ENCODE measurements around the gene CSTPP1.

CSTPP1 gene

DNA sequence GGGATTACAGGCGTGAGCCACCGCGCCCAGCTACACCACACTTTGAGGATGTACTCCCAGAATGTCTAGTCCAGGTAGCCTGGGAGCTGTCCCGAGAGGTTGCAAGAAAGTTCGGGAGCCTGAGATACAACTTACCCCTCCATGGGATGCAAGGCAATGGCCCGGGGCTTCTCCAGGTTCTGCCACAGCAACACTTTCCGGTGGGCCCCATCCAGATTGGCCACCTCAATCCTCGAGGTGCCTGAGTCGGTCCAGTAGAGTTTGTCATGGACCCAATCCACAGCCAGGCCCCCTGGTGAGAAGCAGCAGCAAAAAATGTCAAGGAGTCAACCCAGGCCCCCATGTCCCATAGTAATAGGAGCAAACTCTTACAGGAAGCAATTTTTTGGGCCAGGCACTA, 43.7 kb upstream of the CSTPP1 start:
- no peak for DNase-seq (ENCODE audit: low read depth)
- TF ChIP-seq, protein P1, sequence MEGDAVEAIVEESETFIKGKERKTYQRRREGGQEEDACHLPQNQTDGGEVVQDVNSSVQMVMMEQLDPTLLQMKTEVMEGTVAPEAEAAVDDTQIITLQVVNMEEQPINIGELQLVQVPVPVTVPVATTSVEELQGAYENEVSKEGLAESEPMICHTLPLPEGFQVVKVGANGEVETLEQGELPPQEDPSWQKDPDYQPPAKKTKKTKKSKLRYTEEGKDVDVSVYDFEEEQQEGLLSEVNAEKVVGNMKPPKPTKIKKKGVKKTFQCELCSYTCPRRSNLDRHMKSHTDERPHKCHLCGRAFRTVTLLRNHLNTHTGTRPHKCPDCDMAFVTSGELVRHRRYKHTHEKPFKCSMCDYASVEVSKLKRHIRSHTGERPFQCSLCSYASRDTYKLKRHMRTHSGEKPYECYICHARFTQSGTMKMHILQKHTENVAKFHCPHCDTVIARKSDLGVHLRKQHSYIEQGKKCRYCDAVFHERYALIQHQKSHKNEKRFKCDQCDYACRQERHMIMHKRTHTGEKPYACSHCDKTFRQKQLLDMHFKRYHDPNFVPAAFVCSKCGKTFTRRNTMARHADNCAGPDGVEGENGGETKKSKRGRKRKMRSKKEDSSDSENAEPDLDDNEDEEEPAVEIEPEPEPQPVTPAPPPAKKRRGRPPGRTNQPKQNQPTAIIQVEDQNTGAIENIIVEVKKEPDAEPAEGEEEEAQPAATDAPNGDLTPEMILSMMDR (conservative IDR thresholded peaks at IDR 0.05; ENCODE audit: low read depth, low read length), result no peak
- H3K4me3 ChIP-seq (ENCODE audit: low read length), result no peak overlapping the region

DNA sequence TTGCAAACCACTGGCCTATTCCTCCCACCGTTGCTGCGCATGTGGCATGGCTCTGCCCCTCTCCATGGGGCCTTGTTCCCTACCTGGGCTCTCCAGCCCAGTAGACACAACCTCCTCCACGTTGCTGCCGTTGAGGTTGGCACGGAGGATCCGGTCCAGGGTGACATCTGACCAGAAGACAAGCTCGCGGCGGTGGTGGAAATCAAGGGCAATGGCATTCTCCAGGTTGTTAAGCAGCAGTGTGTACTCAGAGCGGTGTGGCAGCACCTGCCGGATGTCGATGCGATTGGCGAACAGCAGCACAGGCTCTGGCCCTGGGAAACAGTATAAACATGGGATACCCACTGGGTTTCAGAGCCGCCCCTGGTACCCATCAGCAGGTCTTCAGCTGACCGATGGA, 42.1 kb upstream of the CSTPP1 start:
- no peak for DNase-seq (ENCODE audit: low read depth)
- TF ChIP-seq, protein P1 (conservative IDR thresholded peaks at IDR 0.05; ENCODE audit: low read depth, low read length), result no peak
- no peak overlapping the region for H3K4me3 ChIP-seq (ENCODE audit: low read length)

DNA sequence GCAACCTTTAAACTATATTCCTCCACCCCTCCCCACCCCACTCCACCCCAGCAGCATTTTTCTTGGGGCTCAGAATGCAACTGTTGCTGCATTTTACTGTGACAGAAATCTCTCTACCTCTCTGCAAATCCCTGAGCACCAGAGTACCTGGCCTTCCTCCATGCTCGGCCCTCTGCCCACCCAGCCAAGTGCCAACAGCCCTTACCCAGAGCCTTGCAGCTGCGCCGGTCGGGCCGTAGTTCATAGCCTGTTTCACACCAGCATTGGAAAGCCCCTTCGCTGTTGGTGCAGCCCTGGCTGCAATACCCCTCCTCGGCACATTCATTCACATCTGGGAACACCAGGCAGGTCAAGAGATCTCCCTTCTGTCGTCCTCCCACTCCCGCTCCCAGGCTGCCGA, 41.6 kb upstream of the CSTPP1 start:
- H3K4me3 ChIP-seq (ENCODE audit: low read length), result no peak overlapping the region
- no peak for DNase-seq (ENCODE audit: low read depth)
- TF ChIP-seq, protein P1 (conservative IDR thresholded peaks at IDR 0.05; ENCODE audit: low read depth, low read length), result no peak

DNA sequence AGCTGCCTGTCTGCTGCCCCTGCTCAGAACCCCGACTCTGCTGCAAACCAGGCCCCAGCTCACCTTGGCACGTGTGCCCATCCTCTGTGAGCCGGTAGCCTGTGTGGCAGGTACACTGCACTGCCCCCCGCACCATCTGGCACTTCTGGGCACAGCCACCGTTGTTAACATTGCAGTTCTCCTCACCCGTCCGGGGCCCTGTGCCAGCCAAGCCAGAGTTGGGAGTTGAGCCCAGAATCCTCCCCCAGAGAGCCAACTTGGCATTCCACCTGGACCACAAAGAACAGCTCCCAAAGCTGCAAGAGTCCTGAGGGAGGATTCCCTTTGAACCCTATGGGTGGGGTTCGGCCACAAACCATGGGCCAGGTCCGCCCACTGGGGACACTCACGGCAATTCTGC, 40.7 kb upstream of the CSTPP1 start:
- DNase-seq (ENCODE audit: low read depth), result no peak
- TF ChIP-seq, protein P1 (conservative IDR thresholded peaks at IDR 0.05; ENCODE audit: low read depth, low read length), result no peak
- no peak overlapping the region for H3K4me3 ChIP-seq (ENCODE audit: low read length)

DNA sequence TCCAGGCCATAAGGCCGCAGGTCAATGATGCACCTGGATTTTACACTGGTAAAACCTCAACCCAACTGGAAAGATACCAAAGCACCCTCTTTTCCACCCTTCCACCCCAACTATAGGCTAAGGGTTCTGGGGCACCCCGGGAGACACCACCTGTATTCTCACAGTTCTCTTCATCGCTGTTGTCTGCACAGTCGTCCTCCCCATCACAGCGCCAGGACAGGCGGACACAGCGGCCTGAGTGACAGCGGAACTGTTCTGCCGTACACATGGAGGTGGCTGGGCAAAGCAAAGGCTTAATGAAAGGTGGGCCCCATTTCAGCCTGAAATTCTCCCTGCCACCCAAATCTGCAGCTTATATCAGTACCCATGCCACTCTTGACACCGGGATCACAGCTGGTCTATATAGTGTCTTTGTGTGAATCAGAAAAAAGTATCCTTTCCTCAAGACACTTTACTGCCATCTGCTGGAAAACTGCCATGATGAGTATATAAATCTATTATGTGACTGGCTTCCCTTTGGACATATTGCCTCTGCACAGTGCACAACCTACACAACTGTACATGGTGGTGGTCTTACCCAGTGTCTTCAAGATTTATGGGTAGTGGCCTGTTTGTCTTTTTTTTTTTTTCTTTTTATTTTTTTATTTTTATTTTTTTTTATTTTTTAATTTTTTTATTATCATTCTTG, 39.7 kb upstream of the CSTPP1 start:
- no peak overlapping the region for H3K4me3 ChIP-seq (ENCODE audit: low read length)
- DNase-seq (ENCODE audit: low read depth), result no peak
- TF ChIP-seq, protein P1 (conservative IDR thresholded peaks at IDR 0.05; ENCODE audit: low read depth, low read length), result peak; percentile 42

DNA sequence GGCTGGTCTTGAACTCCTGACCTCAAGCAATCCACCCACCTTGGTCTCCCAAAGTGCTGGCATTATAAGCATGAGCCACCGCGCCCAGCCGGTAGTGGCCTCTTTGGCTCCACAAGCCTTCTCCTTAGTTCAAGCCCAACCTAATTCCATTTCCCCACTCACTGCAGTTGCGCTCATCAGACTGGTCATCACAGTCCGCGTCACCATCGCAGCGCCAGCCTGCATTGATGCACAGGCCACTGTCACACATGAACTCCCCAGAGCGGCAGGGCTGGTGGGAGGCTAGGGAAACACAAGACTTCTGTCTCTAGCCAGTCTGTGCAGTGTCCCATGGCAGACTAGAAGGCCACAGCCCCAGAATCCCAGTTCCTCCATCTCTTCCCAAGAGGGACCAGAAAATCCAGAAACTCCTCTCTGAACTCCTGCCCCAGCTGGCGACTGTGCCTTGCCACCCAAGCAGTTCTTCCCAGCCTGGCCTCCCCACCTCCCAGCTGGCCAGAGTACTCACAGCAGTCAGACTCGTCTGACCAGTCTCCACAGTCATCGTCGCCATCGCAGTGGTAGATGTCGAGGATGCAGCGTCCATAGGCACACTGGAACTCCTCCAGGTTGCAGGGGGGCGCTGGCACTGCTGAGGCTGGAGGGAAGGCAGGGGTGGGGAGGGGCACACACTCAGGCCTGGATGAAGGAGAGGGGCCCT, 38.0 kb upstream of the CSTPP1 start:
- H3K4me3 ChIP-seq (ENCODE audit: low read length), result no peak overlapping the region
- TF ChIP-seq, protein P1 (conservative IDR thresholded peaks at IDR 0.05; ENCODE audit: low read depth, low read length), result no peak
- no peak for DNase-seq (ENCODE audit: low read depth)

DNA sequence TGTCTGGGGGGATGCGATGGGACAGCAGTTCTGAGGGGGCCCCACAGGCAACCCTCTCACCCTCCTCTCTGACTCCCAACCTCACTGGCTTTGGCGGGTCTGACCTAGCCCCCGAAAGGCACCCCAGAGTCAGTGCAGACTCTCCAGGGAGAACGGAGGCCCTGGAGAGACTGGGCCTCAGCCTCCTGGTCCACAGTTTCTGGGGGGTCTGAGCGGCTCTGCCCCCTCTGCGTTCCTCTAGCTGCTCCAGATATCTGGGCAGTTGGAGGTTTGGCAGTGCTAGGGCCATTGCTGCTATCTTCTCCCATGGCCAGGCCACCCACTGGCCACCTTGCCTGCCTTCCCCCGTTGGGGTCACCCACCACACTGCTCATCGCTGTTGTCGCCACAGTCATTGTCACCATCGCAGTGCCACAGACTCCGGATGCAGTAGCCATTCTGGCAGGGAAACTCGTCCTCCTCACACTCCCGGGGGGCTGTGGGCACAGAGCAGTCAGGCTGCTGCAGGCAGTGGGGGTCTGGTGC, 37.0 kb upstream of the CSTPP1 start:
- TF ChIP-seq, protein P1 (conservative IDR thresholded peaks at IDR 0.05; ENCODE audit: low read depth, low read length), result no peak
- DNase-seq (ENCODE audit: low read depth), result no peak
- H3K4me3 ChIP-seq (ENCODE audit: low read length), result no peak overlapping the region
